ENCODE measurements around the gene ANTKMT. TPM values are rescaled to one million over a fixed set of nuclear protein-coding genes. Genes with fewer than 3 reads are reported as not detected.
"Not testable (repeated sequence)": the region's sequence is repeated elsewhere in the genome, so short reads cannot be mapped to it uniquely, and the experiment has no call there.

Gene ANTKMT
- polyA plus RNA-seq, 4 donors: 13.5 to 27.8 (median 14.4) TPM

DNA sequence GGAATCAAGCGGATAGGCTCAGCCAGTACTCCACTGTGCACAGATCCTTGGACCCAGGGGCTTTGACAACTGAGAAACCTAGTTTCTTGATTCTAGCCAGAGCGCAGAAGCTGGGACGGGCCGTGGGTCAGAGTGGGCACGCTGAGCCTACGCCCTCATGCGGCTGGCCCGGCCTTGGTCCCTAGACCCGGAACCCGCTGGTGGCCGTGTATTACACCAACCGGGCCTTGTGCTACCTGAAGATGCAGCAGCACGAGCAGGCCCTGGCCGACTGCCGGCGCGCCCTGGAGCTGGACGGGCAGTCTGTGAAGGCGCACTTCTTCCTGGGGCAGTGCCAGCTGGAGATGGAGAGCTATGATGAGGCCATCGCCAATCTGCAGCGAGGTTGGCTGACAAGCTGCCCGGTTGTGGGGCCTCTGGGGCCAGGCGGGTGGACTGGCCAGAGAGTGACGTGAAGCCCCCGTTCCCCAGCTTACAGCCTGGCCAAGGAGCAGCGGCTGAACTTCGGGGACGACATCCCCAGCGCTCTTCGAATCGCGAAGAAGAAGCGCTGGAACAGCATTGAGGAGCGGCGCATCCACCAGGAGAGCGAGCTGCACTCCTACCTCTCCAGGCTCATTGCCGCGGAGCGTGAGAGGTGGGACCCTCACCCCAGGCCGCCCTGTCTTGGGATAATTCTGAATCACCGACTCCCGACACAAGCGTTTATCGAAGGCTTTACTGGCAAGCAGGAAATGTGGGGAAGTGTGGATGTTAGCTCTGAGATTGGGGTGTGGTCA is 39.8 kb upstream of the ANTKMT start:
- no peak for DNase-seq (ENCODE audit: low read depth in 4 of 4, low spot score in 3 of 4)

DNA sequence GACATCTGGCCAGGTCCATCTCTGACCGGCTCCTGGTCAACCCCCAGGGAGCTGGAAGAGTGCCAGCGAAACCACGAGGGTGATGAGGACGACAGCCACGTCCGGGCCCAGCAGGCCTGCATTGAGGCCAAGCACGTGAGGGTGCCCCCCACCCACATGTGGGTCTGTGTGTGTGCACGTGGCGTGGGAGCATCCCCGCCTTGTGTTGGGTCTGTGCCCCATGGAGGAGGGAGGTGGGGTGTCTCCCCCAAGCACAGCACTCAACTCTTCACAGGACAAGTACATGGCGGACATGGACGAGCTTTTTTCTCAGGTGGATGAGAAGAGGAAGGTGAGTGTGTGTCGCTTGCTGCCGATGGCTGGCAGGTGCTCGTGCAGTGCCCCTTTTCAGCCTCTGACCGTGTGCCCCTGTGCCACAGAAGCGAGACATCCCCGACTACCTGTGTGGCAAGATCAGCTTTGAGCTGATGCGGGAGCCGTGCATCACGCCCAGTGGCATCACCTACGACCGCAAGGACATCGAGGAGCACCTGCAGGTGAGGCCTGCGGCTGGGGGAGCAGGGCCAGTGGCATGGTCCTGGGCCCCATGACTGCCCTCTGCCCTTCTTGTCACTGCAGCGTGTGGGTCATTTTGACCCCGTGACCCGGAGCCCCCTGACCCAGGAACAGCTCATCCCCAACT is 39.1 kb upstream of the ANTKMT start:
- no peak for DNase-seq (ENCODE audit: low read depth in 4 of 4, low spot score in 3 of 4)

DNA sequence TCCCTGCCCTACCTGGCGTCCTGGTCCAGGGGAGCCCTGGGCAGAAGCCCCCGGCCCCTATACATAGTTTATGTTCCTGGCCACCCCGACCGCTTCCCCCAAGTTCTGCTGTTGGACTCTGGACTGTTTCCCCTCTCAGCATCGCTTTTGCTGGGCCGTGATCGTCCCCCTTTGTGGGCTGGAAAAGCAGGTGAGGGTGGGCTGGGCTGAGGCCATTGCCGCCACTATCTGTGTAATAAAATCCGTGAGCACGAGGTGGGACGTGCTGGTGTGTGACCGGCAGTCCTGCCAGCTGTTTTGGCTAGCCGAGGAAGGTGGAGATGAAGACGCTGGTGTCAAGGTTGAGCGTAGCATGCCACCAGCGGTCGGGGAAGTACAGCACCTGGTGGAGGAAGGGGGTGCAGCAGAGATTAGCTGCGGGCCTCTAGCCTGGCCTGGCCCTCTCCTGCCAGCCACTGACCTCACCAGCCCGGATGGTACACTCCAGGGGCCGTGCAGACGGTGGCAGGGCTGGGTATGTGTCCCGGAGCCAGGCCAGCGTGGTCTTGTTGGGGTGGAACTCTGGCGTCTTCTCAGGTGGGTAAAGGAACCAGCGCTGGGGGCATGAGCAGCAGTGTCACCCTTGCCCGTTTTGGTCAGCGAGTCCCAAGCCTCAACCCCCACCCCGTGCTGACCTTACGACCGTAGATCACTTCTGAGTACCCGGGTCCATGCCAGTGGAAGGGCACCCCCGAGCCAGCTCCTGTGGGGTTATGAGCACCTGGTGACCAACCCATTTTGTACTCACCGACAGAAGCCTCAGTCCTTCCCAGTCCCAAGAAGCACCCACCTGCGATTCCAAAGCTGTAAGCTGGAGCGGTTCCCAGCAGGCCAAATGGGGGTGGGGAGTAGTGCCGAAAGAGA is 38.2 kb upstream of the ANTKMT start:
- no peak for DNase-seq (ENCODE audit: low read depth in 4 of 4, low spot score in 3 of 4)

DNA sequence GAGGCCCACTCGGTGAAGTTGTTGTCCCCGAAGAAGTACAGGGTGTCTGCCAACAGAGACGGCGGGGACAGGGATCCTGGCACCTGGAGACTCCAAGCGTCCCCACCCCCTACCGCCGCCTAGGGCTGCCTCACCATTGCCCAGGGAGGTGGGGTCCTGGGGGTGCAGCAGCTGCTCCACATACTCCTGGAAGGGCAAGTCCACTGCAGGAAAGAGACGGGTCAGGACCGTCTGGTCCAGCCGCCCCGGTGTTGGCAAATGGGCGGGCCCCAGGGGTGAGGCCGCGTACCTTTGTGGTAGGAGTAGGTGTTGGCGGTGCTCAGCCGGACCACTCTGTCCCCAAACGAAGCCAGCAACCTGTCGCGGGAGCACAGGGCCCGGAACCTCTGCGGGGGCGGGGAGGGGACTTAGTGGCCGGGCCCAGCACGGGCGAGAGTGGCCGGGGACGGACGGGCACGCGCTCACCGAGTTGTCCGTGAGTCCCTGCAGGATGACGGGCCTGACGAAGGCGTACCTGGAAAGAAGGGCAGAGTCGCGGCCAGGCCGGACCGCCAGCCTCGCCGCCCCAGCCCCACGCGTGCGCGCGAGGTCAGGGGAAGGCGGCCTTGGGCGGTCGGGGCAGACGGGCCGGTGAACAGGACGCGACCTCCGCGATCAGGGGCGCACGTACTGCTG is 37.4 kb upstream of the ANTKMT start:
- no peak for DNase-seq (ENCODE audit: low read depth in 4 of 4, low spot score in 3 of 4)

DNA sequence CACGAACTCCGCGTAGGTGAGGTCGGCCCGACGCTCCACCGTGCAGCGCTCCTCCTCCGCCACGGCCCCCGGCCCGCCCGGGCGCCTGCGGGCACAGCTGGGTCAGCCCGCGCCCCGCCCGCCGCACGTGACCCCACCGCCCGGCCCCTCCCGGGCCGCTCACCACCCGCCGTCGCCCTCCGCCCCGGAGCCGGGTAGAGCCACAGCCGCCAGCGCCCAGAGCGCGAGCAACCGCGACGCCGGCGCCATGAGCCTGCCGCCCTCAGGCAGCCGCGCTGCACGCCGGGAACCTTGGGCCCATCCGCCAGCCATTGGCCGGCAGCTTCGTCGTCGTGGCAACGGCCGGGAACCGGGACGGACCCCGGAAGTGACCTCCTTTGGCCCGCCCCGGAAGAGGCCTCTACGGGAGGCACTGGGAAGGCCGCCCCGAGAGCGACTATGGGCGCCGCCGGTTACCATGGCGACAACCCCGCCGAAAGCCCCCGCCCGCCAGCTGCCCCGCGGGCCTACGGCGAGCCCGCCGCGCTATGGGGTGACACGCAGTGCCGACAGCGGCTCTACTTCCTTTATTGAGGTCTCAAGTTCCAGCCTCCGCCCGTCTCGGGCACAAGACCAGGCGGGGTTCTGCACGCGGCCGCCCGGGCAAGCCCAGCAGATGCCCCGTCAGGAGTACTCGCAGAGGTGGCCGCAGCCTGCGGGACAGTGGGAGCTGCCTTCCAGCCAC is 36.7 kb upstream of the ANTKMT start, which contains the start of gene JMJD8:
JMJD8 (minus strand) TSS at position 264 of the 724 bp plus-strand sequence; CDS start at position 249, 15 bp downstream.
- peak in 3 of 4 donors; percentile 83 to 92 (median 91) for DNase-seq (ENCODE audit: low read depth in 4 of 4, low spot score in 3 of 4)

DNA sequence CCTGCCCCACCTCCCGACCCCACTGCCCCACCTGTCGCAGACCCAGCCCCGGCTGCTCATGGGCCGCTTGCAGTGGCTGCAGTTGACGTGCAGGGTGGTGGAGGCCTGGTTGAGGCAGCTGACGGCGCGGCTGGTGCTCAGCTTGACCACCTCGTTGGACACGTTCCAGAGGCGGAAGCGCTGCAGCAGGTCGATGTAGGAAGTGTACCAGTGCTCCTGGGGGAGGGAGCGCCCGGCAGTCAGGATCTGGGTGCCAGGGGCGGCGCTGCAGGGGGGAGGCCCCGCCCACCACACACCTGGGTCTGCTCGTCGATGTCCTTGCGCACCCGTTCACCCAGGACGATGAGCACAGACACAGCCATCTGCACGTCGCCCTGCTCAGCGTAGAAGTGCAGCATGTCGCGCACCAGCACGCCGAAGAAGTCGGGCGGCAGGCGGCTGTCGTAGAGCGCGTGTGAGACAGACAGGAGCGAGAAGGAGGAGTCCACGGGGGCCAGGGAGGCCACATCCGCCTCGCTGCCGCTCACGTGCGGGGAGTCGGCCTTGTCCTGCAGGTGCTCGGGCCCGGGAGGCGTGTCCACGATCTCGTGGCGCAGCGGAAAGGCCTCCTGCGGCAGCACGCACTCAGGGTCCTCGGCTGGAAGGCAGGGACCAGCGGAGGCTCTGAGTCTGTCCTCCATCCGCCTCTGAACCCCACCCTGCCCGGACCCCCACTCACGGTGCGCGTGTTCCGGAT is 35.8 kb upstream of the ANTKMT start:
- no peak for DNase-seq (ENCODE audit: low read depth in 4 of 4, low spot score in 3 of 4)

DNA sequence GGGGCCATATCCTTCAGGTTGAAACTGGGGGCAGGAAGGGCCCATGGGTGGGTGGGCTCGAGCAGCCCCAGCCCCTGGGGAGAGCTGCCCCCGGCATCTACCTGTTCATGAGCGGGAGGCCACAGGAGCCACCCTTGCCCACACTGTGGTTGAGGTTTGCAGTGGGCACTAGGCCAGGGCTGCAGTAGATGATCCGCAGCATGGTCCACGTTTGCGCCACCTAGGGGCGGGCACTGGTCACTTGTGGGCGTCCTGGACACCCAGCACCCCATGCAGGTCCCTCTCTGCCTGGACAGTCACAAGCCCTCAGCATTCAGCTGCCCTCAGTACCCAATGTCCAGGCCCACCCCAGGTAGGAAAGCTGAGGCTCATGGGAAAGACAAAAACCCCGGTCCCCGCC is 35.0 kb upstream of the ANTKMT start:
- DNase-seq (ENCODE audit: low read depth in 4 of 4, low spot score in 3 of 4): no peak

DNA sequence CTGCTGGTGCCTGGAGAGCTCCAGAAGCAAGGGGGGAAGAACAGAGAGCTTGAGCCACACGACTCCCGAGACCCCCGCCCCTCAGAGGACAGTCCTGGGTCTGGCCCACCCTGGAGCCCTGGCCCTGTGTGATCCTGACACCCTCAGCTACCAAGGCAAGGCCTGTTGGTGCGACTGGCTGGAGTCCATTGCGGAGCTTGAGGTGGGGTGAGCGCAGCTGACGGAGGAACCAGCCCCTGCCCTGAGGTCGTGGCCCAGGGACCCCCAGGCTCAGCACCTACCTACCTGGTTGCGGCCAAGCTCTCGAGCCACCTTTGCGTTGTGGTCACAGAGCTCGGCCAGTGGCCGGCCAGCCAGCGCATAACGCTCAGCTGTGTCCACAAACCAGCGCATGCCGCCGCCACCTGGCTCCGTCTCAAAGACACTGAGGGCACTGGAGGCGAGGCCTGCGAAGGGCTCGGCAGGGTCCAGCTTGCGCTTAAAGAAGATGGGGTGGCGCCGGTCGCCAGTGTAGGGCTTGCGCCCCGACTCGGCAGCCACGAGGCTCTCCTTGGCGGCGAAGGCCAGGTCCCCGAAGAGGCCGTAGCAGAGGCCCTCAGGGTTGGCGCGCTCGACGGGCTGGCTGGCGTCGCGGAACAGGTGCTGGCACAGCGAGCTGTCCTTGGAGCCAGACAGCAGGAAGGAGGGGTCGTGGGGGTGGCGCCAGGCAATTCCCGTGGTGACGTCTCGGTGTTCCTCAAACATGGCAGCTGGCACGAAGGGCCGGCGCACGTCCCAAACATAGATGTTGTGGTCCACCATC is 34.3 kb upstream of the ANTKMT start:
- DNase-seq (ENCODE audit: low read depth in 4 of 4, low spot score in 3 of 4): no peak

DNA sequence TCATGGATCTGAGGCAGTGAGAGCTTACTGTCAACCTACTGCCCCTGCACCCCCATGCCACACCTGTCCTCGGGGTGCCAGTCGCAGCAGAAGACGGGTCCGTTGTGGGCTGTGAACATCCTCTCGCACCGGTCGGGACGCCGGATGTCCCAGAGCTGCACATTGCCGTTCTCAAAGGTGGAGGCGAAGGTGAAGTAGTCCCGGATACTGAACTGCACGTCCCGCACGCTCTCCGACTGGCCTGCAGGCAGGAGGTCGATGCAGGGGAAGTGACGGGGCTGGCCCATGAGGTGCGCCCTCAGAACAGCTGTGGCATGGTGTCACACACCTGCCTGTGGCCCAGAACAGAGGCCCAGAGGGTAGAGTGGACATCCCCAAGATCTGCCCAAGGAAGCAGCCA is 33.4 kb upstream of the ANTKMT start:
- DNase-seq (ENCODE audit: low read depth in 4 of 4, low spot score in 3 of 4): no peak

DNA sequence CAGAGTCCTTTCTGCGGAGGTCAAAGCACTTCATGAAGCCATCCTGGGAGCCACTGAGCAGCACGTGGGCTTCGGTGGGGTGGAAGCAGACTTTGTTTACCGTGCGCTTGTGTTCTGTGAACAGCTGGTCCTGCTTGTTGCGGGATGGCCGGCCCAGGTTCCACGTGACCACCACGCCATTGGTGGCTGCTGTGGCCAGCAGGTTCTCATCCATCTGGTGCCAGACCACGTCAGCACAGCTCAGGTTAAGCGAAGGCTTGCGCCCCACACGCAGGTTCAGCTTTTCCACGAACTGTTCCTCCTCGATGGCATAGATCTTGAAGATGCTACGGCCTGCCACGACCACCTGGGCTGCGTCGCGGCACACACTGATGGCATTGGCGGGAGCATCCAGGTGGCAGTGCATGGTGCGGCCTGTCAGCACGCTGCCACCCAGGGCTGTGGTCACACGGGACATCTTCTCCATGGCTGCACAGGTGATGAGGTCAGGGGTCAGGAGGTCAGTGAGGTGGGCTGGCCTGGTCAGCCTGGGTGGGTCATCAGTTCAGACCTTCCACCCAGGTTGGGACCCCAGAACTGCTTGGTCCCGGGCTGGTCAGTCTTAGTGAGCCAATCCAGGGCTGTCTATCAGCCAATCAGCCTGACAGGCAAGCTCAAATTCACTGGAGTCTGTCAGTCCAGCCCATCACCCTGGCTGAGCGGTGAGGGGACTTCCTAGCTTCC is 31.6 kb upstream of the ANTKMT start:
- no peak for DNase-seq (ENCODE audit: low read depth in 4 of 4, low spot score in 3 of 4)

DNA sequence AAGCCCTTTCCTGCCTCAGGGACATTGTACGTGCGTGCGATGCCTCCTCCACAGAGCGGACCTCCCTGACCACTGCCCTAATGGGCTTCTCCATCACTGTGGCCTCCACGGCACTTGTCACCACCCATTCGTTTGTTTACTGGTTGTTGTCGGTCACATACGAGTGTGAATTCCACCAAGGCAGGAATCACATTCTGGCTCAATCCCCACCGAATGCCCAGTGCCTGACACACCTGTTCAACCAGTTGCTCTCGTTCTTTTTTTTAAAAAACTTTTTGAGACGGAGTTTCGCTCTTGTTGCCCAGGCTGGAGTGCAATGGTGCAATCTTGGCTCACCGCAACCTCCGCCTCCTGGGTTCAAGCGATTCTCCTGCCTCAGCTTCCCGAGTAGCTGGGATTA is 29.7 kb upstream of the ANTKMT start:
- DNase-seq (ENCODE audit: low read depth in 4 of 4, low spot score in 3 of 4): not testable (repeated sequence)

DNA sequence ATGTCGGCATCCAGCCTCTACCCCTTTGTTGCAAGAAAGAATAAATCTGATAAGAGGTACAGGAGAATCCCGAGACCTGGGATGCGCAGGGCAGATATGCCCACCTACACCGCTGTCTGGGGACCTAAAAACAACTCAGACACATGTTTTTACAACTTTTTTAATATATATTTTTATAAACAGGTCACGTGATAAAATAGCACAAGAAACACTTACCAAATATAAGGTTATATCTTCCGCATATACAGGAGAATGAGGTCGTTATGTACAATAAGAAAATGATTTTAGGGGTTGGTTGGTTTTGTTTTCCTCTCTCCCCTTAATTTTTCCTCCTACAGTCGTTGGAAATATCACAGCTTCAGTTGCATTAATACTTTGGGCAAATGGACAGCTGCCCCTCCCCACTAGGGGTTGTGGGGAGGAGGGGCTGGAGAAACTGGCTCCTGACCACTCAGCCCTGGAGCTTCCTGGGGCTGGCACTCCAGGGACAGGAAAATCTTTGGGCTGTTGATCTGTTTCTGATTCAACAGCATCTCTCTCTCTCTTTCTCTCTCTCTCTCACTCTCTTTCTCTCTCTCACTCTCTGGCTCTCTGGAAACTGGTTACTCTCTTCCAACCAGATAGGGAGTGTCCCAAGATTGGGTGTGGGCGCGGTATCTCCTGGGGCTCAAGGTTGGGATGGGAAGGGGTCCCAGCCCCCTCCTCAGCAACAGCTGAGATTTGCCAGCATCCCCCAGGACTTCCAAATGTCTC is 28.4 kb upstream of the ANTKMT start:
- DNase-seq (ENCODE audit: low read depth in 4 of 4, low spot score in 3 of 4): no peak

DNA sequence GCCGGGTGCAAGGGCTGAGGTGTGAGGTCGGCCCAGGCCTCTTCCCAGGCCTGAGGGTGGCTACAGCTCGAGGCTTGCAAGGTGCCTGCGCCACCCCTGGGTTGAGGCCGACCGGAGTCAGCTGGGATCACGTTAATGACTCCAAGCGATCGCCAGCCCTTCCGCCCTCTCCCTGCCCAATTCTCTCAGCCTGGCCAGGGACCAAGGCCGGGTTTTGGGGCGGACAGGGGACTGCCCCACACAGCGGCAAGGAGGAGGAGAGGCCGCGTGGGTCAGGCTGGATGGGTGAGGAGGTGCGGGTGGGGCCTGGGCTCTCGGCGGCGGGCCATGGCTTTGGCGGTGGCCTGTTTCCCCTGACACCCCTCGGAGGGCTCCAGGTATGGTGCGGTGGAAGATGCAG is 27.6 kb upstream of the ANTKMT start:
- DNase-seq (ENCODE audit: low read depth in 4 of 4, low spot score in 3 of 4): no peak

DNA sequence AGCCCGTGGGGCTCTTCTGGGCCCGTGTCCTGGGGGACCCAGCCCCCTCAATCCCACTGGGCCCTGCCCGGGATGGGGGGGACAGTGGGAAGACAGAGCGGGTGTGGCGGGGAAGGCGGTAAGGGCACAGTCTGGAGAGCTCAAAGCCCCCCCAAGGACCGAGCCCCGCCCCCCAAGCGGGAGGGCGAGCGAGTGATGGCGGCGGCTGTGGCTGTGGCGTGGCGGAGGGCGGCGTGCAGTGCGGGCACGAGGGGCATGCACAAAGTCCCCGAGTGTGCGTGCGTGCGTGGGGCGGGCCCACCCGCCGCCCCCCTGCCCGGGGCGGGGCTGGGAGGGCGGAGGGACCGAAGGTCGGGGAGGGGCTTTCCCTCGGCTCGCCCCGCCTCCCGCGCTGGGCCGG is 27.2 kb upstream of the ANTKMT start:
- no peak for DNase-seq (ENCODE audit: low read depth in 4 of 4, low spot score in 3 of 4)

DNA sequence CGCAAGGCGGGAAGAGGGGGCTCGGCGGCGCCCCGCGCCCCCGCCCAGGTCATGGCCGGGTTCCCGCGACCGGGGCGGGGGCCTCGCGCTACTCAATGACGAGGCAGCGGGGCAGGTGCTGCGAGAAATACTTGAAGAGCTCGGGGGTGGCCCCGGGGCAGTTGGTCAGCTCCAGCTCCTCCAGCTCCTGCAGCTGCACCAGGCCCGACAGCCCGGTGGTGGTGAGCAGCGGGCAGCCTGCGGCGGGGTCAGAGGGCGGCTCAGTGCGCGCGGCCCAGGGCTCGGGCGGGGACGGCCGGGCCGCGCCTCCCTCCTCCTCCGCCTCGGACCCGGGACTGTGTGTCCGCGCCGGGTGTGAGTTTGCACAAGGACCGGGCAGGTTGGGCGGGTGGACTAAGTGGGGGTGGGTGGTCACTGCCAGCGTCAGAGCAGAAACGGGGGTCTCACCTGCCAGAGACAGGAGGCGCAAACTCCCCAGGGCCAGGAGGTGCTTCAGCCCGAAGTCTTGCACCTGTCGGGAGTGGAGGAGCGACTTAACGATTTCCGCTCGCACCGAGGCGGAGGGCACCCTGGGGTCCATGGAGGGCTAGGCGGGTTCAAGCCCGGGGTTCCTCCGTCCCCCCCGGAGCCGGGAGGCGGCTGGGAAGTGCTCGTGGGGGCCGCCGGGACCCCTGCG is 26.6 kb upstream of the ANTKMT start:
- no peak for DNase-seq (ENCODE audit: low read depth in 4 of 4, low spot score in 3 of 4)

DNA sequence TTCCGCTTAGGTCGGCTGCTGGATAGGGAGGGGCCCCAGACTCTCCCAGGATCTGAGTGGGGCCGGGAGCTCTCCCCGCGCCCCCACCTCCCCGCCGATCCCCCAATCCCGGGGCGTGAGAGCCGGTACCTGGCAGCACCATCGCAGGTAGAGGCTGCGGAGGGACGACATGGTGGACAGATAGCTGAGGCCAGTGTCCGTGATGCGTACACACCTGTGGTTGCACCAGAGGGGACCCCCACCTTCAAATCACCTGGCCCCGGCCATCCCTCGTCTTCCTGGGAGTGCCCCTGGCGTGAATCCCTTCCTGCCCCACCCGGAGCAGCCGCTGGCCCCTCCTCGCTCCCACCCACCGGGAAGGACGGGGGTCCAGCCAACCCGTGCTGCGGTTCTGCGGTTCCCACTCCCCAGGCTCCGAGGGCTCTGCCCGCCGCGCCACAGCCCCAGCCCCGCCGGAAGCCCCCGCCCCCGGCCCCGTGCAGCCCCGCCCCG is 26.0 kb upstream of the ANTKMT start:
- no peak for DNase-seq (ENCODE audit: low read depth in 4 of 4, low spot score in 3 of 4)
